Keratinocyte (primary cell): Measurements from ENCODE around the gene POLE3. TPM values are rescaled to one million over a fixed set of nuclear protein-coding genes. Genes with fewer than 3 reads are reported as not detected.

Source experiments
- DNase-seq: peaks from one replicate; pipeline ENCODE4 v3.0.0-alpha.2; 2011; ENCODE audit warnings: low read depth, missing footprints, low spot score
- FAIRE-seq: peaks from 2 replicates; lab custom pipeline; 2011; peaks lifted over from hg19 to GRCh38; lab: Jason Lieb, UNC
- H2AFZ ChIP-seq: 2 replicates; pipeline ENCODE4 v1.6.0; 2012; ENCODE audit warnings: low read length, control low read depth, inconsistent platforms; ENCODE audit not compliant: control insufficient read depth
- H3K27ac ChIP-seq: 2 replicates; pipeline ENCODE4 v1.5.1; 2011; ENCODE audit warnings: low read length; ENCODE audit not compliant: control insufficient read depth, insufficient read depth
- H3K27me3 ChIP-seq: 3 replicates; pipeline ENCODE4 v1.6.0; 2011; ENCODE audit warnings: low read length; ENCODE audit not compliant: control insufficient read depth, insufficient read depth; ENCODE audit errors: extremely low read depth
- H3K36me3 ChIP-seq, 2 experiments: 2 replicates in 1 of 2; 3 replicates in 1 of 2; pipeline ENCODE4 v1.5.1; 2011; ENCODE audit warnings: low read length in 2 of 2, mild to moderate bottlenecking in 1 of 2; ENCODE audit not compliant: control insufficient read depth in 2 of 2, insufficient read depth in 2 of 2; ENCODE audit errors: extremely low read depth in 1 of 2
- H3K4me1 ChIP-seq: 3 replicates; pipeline ENCODE4 v1.5.1; 2011; ENCODE audit warnings: low read length; ENCODE audit not compliant: control insufficient read depth, insufficient read depth; ENCODE audit errors: extremely low read depth
- H3K4me2 ChIP-seq: 3 replicates; pipeline ENCODE4 v1.6.0; 2011; ENCODE audit warnings: low read depth, low read length; ENCODE audit not compliant: control insufficient read depth, insufficient read depth; ENCODE audit errors: extremely low read depth
- H3K4me3 ChIP-seq, 3 experiments: fragments of 200-600 bp in 1 of 3; sonication (generic) in 1 of 3; 2 replicates in 2 of 3; 3 replicates in 1 of 3; pipeline ENCODE4 v1.5.1; 2011 to 2016; ENCODE audit warnings: low read length in 3 of 3, mild to moderate bottlenecking in 3 of 3, control low read depth in 2 of 3, inconsistent platforms in 1 of 3, low read depth in 1 of 3, mixed read lengths in 1 of 3, mixed run types in 1 of 3, moderate library complexity in 1 of 3; ENCODE audit not compliant: control insufficient read depth in 2 of 3, insufficient read depth in 2 of 3; ENCODE audit errors: extremely low read depth in 1 of 3
- H3K79me2 ChIP-seq: 2 replicates; pipeline ENCODE4 v1.6.0; 2012; ENCODE audit warnings: low read length; ENCODE audit not compliant: control insufficient read depth, insufficient read depth
- H3K9ac ChIP-seq: 3 replicates; pipeline ENCODE4 v1.6.0; 2011; ENCODE audit warnings: low read length; ENCODE audit not compliant: control insufficient read depth, insufficient read depth; ENCODE audit errors: extremely low read depth
- H3K9me1 ChIP-seq: 3 replicates; pipeline ENCODE4 v1.6.0; 2011; ENCODE audit warnings: low read length; ENCODE audit not compliant: control insufficient read depth, insufficient read depth; ENCODE audit errors: extremely low read depth
- H3K9me3 ChIP-seq: 2 replicates; pipeline ENCODE4 v1.5.1; 2012; ENCODE audit warnings: low read depth, low read length; ENCODE audit not compliant: control insufficient read depth
- H4K20me1 ChIP-seq: 3 replicates; pipeline ENCODE4 v1.6.0; 2011; ENCODE audit warnings: low read length; ENCODE audit not compliant: control insufficient read depth, insufficient read depth; ENCODE audit errors: extremely low read depth
- EZH2 ChIP-seq: IDR thresholded peaks from one replicate; pipeline ENCODE4 v1.6.1; 2012; ENCODE audit warnings: inconsistent platforms, mild to moderate bottlenecking, low read length, moderate library complexity
- dilution Hi-C: fragments of 300-500 bp; cut with MboI; formaldehyde crosslinking; loops from one replicate; pipeline ENCODE4 v1.7.0; 2020; ENCODE audit warnings: low sequenced_read_pairs; ENCODE audit not compliant: extremely low pct_ligation_motif_present
- polyA plus RNA-seq, 5 experiments: library from polyadenylated mRNA; depleted of rRNA in 3 of 5; stranded (reverse) in 3 of 5; stranded (forward) in 1 of 5; unstranded in 1 of 5; fragments of >200 nt; gene quantifications; 1 replicate in 1 of 5; 2 replicates in 3 of 5; 3 replicates in 1 of 5; pipeline versions ENCODE4 v1.2.1 to v1.2.3, GENCODE V29; 2011 to 2012; ENCODE audit warnings: missing spikeins in 2 of 5, low read depth in 1 of 5, low replicate concordance in 1 of 5
- TF ChIP-seq, protein P1 (sequence below), 3 experiments: IDR thresholded peaks in 1 of 3; conservative IDR thresholded peaks in 1 of 3; optimal IDR thresholded peaks in 1 of 3; 2 replicates in 2 of 3; 3 replicates in 1 of 3; pipeline versions ENCODE3 to v1.5.1; 2011; ENCODE audit warnings: low read length in 3 of 3, mild to moderate bottlenecking in 3 of 3, moderate library complexity in 2 of 3, control low read depth in 1 of 3, inconsistent platforms in 1 of 3; ENCODE audit not compliant: insufficient read depth in 2 of 3; ENCODE audit errors: extremely low read depth in 1 of 3

Gene POLE3
- polyA plus RNA-seq, 1 donor (not counting 4 experiments of a cell fraction or from before 2014, with no cell fraction given): 77.2 TPM

DNA sequence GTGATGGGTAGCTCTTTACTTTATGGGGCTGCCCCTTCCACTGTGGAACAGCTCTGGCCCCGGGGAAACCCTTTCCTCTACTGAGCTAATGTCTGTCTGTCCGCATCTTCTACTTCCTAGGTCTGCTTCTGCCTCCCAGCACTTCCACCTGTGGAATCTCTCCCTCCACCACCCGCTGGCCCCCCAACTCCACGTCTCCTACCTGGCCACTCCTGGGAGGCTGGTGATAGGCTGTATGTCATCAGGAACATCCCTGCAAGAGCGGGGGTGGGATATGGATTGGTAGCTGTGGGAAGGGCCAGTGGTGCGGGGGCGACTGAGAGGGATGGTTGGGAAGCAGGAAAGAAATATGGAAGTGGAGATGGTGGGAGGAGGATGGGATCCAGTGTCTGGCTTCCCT, 18.6 kb downstream of the POLE3 start:
- no peak overlapping the region for H3K4me3 ChIP-seq
- TF ChIP-seq, protein P1, sequence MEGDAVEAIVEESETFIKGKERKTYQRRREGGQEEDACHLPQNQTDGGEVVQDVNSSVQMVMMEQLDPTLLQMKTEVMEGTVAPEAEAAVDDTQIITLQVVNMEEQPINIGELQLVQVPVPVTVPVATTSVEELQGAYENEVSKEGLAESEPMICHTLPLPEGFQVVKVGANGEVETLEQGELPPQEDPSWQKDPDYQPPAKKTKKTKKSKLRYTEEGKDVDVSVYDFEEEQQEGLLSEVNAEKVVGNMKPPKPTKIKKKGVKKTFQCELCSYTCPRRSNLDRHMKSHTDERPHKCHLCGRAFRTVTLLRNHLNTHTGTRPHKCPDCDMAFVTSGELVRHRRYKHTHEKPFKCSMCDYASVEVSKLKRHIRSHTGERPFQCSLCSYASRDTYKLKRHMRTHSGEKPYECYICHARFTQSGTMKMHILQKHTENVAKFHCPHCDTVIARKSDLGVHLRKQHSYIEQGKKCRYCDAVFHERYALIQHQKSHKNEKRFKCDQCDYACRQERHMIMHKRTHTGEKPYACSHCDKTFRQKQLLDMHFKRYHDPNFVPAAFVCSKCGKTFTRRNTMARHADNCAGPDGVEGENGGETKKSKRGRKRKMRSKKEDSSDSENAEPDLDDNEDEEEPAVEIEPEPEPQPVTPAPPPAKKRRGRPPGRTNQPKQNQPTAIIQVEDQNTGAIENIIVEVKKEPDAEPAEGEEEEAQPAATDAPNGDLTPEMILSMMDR (optimal IDR thresholded peaks at IDR 0.05 in 1 of 3, IDR thresholded peaks at IDR 0.05 in 1 of 3, conservative IDR thresholded peaks at IDR 0.05 in 1 of 3; ENCODE audit: extremely low read depth in 1 of 3, insufficient read depth in 2 of 3, low read length in 3 of 3): no peak
- TF ChIP-seq EZH2: no peak
- no peak overlapping the region for H3K9ac ChIP-seq
- H3K9me3 ChIP-seq: no peaks in the 10 kb centered on the region
- no peak for DNase-seq
- dilution Hi-C loops: no loop called here
- H3K27me3 ChIP-seq: no peaks in the 10 kb centered on the region
- no peak overlapping the region for H2AFZ ChIP-seq
- FAIRE-seq: no peak
- no peaks in the 10 kb centered on the region for H4K20me1 ChIP-seq
- peaks cover 3 to 21% of the 10 kb centered on the region in 2 experiments for H3K36me3 ChIP-seq
- no peaks in the 10 kb centered on the region for H3K9me1 ChIP-seq
- no peak overlapping the region for H3K4me2 ChIP-seq
- no peaks in the 10 kb centered on the region for H3K79me2 ChIP-seq
- H3K27ac ChIP-seq: no peak overlapping the region
- H3K4me1 ChIP-seq: no peaks in the 10 kb centered on the region

DNA sequence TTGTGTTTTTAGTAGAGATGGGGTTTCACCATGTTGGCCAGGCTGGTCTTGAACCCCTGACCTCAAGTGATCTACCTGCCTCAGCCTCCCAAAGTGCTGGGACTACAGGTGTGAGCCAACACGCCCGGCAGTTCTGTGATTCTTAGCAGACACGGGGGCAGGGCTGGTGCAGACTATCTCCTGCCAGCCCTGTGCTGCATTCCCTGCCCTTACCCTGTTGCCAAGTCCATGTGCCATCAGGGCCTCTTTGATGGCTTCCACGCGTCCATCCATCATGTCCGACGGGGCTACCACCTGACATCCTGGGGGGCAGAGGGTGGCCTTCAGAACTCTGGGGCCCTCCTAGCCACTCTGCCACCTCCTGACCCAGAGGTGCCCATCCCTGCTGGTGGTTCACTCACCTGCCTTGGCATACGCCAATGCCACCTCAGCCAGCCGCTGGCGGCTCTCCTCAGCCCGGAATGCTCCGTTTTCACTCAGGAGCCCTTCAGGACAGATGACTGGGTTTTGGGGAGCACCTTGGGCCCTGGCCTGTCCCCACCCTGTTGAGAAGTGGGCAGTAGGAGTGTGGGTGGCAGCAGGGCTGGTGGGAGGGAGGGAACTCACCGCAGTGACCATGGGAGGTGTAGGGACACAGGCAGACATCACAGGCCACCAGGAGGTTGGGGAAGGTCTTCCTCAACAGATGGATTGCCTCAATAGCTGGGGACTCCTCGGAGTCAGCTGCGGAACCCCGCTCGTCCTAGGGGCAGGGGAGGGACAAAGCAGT, 20.1 kb downstream of the POLE3 start:
- DNase-seq (no peak), FAIRE-seq (no peak)
- Histone ChIP-seq H3K9me3 (no peaks in the 10 kb centered on the region), H3K27me3 (no peaks in the 10 kb centered on the region), H3K27ac (no peak overlapping the region), H2AFZ (no peak overlapping the region), H3K4me3 (no peak overlapping the region), H3K36me3 (peaks cover 3 to 21% of the 10 kb centered on the region in 2 experiments), H4K20me1 (no peaks in the 10 kb centered on the region), H3K9me1 (no peaks in the 10 kb centered on the region), H3K4me2 (no peak overlapping the region), H3K79me2 (no peaks in the 10 kb centered on the region), H3K9ac (no peak overlapping the region), H3K4me1 (no peaks in the 10 kb centered on the region)
- TF ChIP-seq, protein P1 (optimal IDR thresholded peaks at IDR 0.05 in 1 of 3, IDR thresholded peaks at IDR 0.05 in 1 of 3, conservative IDR thresholded peaks at IDR 0.05 in 1 of 3; ENCODE audit: extremely low read depth in 1 of 3, insufficient read depth in 2 of 3, low read length in 3 of 3): no peak
- no peak for TF ChIP-seq EZH2
- dilution Hi-C loops: no loop called here
